Stimulated activated naive B cell treated with anti-CD40 and anti-IgM and Interleukin-4, amounts not matched to agents 10 μg/mL and 1 μg/mL and 100 μg/mL, for 72 hours (primary cell): ENCODE results near the gene POLDIP3.

Experiments
- ATAC-seq, 2 donors: fragments of 150-1000 bp; cut with Tn5 transposase; replicated peaks; 2 replicates each; pipeline ENCODE4 v1.10.0; 2021; ENCODE audit warnings: moderate library complexity in 1 of 2
- DNase-seq: peaks from one replicate; pipeline ENCODE4 v3.0.0; 2021
- H3K27ac Mint-ChIP-seq: one replicate; pipeline ENCODE4 v1.8.0; 2022; ENCODE audit warnings: mild to moderate bottlenecking, mixed read lengths
- H3K27me3 Mint-ChIP-seq, 2 donors: one replicate each; pipeline ENCODE4 v1.8.0; 2022; ENCODE audit warnings: mixed read lengths in 2 of 2
- H3K36me3 Mint-ChIP-seq, 2 donors: one replicate each; pipeline ENCODE4 v1.8.0; 2022; ENCODE audit warnings: mixed read lengths in 2 of 2, mild to moderate bottlenecking in 1 of 2
- H3K4me1 Mint-ChIP-seq, 2 donors: one replicate each; pipeline ENCODE4 v1.8.0; 2022; ENCODE audit warnings: mixed read lengths in 2 of 2, mild to moderate bottlenecking in 1 of 2
- H3K4me3 Mint-ChIP-seq, 2 donors: one replicate each; pipeline ENCODE4 v1.8.0; 2022; ENCODE audit warnings: mild to moderate bottlenecking in 2 of 2, mixed read lengths in 2 of 2, moderate library complexity in 1 of 2
- H3K9me3 Mint-ChIP-seq, 2 donors: one replicate each; pipeline ENCODE4 v1.8.0; 2022; ENCODE audit warnings: mixed read lengths in 2 of 2, mild to moderate bottlenecking in 1 of 2

Gene POLDIP3

GRCh38 chr22:42630901-42631602 lies 16.4 kb upstream of the POLDIP3 start:
- Mint-ChIP-seq H3K9me3 (no peaks in the 10 kb centered on the region), H3K4me3 (no peak overlapping the region), H3K27me3 (no peaks in the 10 kb centered on the region), H3K4me1 (peaks cover 0 to 6% of the 10 kb centered on the region in 2 donors), H3K36me3 (peaks cover 46 to 51% of the 10 kb centered on the region in 2 donors), H3K27ac (peak overlapping the region; percentile 42)
- ATAC-seq, result no peak
- DNase-seq, result no peak

GRCh38 chr22:42630211-42630610 lies 15.5 kb upstream of the POLDIP3 start:
- ATAC-seq (no peak), DNase-seq (no peak)
- peak overlapping the region; percentile 51 for H3K27ac Mint-ChIP-seq
- H3K4me1 Mint-ChIP-seq, result no peaks in the 10 kb centered on the region
- H3K4me3 Mint-ChIP-seq, result no peak overlapping the region
- no peaks in the 10 kb centered on the region for H3K9me3 Mint-ChIP-seq
- H3K36me3 Mint-ChIP-seq, result peaks cover 43 to 46% of the 10 kb centered on the region in 2 donors
- H3K27me3 Mint-ChIP-seq, result no peaks in the 10 kb centered on the region

- ATAC-seq (no peak), DNase-seq (no peak)
- Mint-ChIP-seq H3K4me1 (peaks cover 2 to 12% of the 10 kb centered on the region in 2 donors), H3K27me3 (no peaks in the 10 kb centered on the region), H3K27ac (no peak overlapping the region), H3K9me3 (no peaks in the 10 kb centered on the region), H3K36me3 (peaks cover 45 to 47% of the 10 kb centered on the region in 2 donors), H3K4me3 (no peak overlapping the region)
These were observed 13.3 kb upstream of the POLDIP3 start for GRCh38 chr22:42627981-42628380.

- Mint-ChIP-seq H3K27me3 (no peaks in the 10 kb centered on the region), H3K9me3 (no peaks in the 10 kb centered on the region), H3K4me1 (peaks cover 2 to 20% of the 10 kb centered on the region in 2 donors), H3K4me3 (no peak overlapping the region), H3K27ac (no peak overlapping the region), H3K36me3 (peaks cover 38 to 44% of the 10 kb centered on the region in 2 donors)
- no peak for ATAC-seq
- no peak for DNase-seq
These were observed 12.4 kb upstream of the POLDIP3 start for GRCh38 chr22:42626951-42627625.

GRCh38 chr22:42626431-42626830 lies 11.7 kb upstream of the POLDIP3 start:
- ATAC-seq, result no peak
- peaks cover 8 to 27% of the 10 kb centered on the region in 2 donors for H3K4me1 Mint-ChIP-seq
- H3K27me3 Mint-ChIP-seq, result no peaks in the 10 kb centered on the region
- peak overlapping the region; percentile 59 for H3K27ac Mint-ChIP-seq
- no peak overlapping the region for H3K4me3 Mint-ChIP-seq
- H3K9me3 Mint-ChIP-seq, result no peaks in the 10 kb centered on the region
- no peak for DNase-seq
- H3K36me3 Mint-ChIP-seq, result peaks cover 38 to 44% of the 10 kb centered on the region in 2 donors

GRCh38 chr22:42625416-42625815 lies 10.7 kb upstream of the POLDIP3 start:
- Mint-ChIP-seq H3K27me3 (no peaks in the 10 kb centered on the region), H3K27ac (no peak overlapping the region), H3K9me3 (no peaks in the 10 kb centered on the region), H3K4me1 (peaks cover 9 to 30% of the 10 kb centered on the region in 2 donors), H3K4me3 (no peak overlapping the region), H3K36me3 (peaks cover 37 to 39% of the 10 kb centered on the region in 2 donors)
- no peak for DNase-seq
- no peak for ATAC-seq

GRCh38 chr22:42624551-42625106 lies 9.9 kb upstream of the POLDIP3 start:
- ATAC-seq, result no peak
- H3K4me1 Mint-ChIP-seq, result peaks cover 9 to 30% of the 10 kb centered on the region in 2 donors
- DNase-seq, result no peak
- peaks cover 33 to 34% of the 10 kb centered on the region in 2 donors for H3K36me3 Mint-ChIP-seq
- H3K27ac Mint-ChIP-seq, result peak overlapping the region; percentile 25
- no peaks in the 10 kb centered on the region for H3K9me3 Mint-ChIP-seq
- H3K4me3 Mint-ChIP-seq, result no peak overlapping the region
- H3K27me3 Mint-ChIP-seq, result no peaks in the 10 kb centered on the region

GRCh38 chr22:42623756-42624441 lies 9.2 kb upstream of the POLDIP3 start:
- DNase-seq (no peak), ATAC-seq (no peak)
- Mint-ChIP-seq H3K4me1 (peaks cover 9 to 30% of the 10 kb centered on the region in 2 donors), H3K4me3 (no peak overlapping the region), H3K27ac (peak overlapping the region; percentile 22), H3K9me3 (no peaks in the 10 kb centered on the region), H3K27me3 (no peaks in the 10 kb centered on the region), H3K36me3 (peaks cover 35 to 36% of the 10 kb centered on the region in 2 donors)

GRCh38 chr22:42623301-42623751 lies 8.6 kb upstream of the POLDIP3 start:
- no peak for DNase-seq
- Mint-ChIP-seq H3K4me1 (peaks cover 10 to 30% of the 10 kb centered on the region in 2 donors), H3K27ac (no peak overlapping the region), H3K9me3 (no peaks in the 10 kb centered on the region), H3K36me3 (peaks cover 34% of the 10 kb centered on the region in 2 donors), H3K27me3 (no peaks in the 10 kb centered on the region), H3K4me3 (peak overlapping the region in 1 of 2 donors; percentile 35)
- ATAC-seq, result peak; percentile 69 to 74

GRCh38 chr22:42622061-42622710 lies 7.5 kb upstream of the POLDIP3 start:
- DNase-seq (no peak), ATAC-seq (no peak)
- Mint-ChIP-seq H3K27ac (peak overlapping the region; percentile 80), H3K4me1 (peaks cover 14 to 38% of the 10 kb centered on the region in 2 donors), H3K9me3 (no peaks in the 10 kb centered on the region), H3K4me3 (no peak overlapping the region), H3K27me3 (no peaks in the 10 kb centered on the region), H3K36me3 (peaks cover 29 to 31% of the 10 kb centered on the region in 2 donors)

- DNase-seq (peak; percentile 58), ATAC-seq (peak; percentile 81 to 84)
- Mint-ChIP-seq H3K27me3 (no peaks in the 10 kb centered on the region), H3K36me3 (peaks cover 24 to 28% of the 10 kb centered on the region in 2 donors), H3K4me1 (peaks cover 14 to 38% of the 10 kb centered on the region in 2 donors), H3K27ac (peak overlapping the region; percentile 80), H3K4me3 (peak overlapping the region in 1 of 2 donors; percentile 17), H3K9me3 (no peaks in the 10 kb centered on the region)
These were observed 6.9 kb upstream of the POLDIP3 start for GRCh38 chr22:42621505-42622002.

GRCh38 chr22:42620084-42620483 lies 5.4 kb upstream of the POLDIP3 start:
- DNase-seq (no peak), ATAC-seq (no peak)
- no peak overlapping the region for H3K4me3 Mint-ChIP-seq
- H3K9me3 Mint-ChIP-seq, result no peaks in the 10 kb centered on the region
- no peaks in the 10 kb centered on the region for H3K27me3 Mint-ChIP-seq
- H3K36me3 Mint-ChIP-seq, result peaks cover 17 to 25% of the 10 kb centered on the region in 2 donors
- no peak overlapping the region for H3K27ac Mint-ChIP-seq
- peaks cover 19 to 50% of the 10 kb centered on the region in 2 donors for H3K4me1 Mint-ChIP-seq

- Mint-ChIP-seq H3K9me3 (no peaks in the 10 kb centered on the region), H3K27ac (peak overlapping the region; percentile 42), H3K4me1 (peaks cover 22 to 56% of the 10 kb centered on the region in 2 donors), H3K4me3 (no peak overlapping the region), H3K36me3 (peaks cover 17 to 31% of the 10 kb centered on the region in 2 donors), H3K27me3 (no peaks in the 10 kb centered on the region)
- ATAC-seq (no peak), DNase-seq (no peak)
These were observed 4.8 kb upstream of the POLDIP3 start for GRCh38 chr22:42619261-42620063.
